ENCODE measurements around the gene GRIN2C. TPM values are rescaled to one million over a fixed set of nuclear protein-coding genes. Genes with fewer than 3 reads are reported as not detected.

The GRIN2C gene
- total RNA-seq, 1 experiment from 2014 or later, result 0.44 TPM

- Histone ChIP-seq H3K4me1 (ENCODE audit: insufficient read depth, low read length) (no peaks in the 10 kb centered on the region), H4K5ac (ENCODE audit: insufficient read length, low read depth, low read length) (no peak overlapping the region), H3K79me2 (ENCODE audit: insufficient read depth, low read length) (no peaks in the 10 kb centered on the region), H3K9ac (ENCODE audit: extremely low read depth, insufficient read length, low read length) (no peak overlapping the region), H3K4ac (ENCODE audit: low read depth, low read length) (no peak overlapping the region), H3K56ac (ENCODE audit: insufficient read length, low read depth, low read length) (no peak overlapping the region), H3K9me3 (ENCODE audit: control insufficient read depth, low read depth, low read length) (no peaks in the 10 kb centered on the region), H2AK5ac (ENCODE audit: insufficient read length, low read length) (no peak overlapping the region), H3K23me2 (ENCODE audit: insufficient read length, low read depth, low read length, poor library complexity, severe bottlenecking) (no peaks in the 10 kb centered on the region), H2BK120ac (ENCODE audit: low read depth, low read length, poor library complexity, severe bottlenecking) (no peak overlapping the region), H2BK15ac (ENCODE audit: low read depth, low read length) (no peak overlapping the region), H3K27me3 (ENCODE audit: insufficient read depth, low read length) (no peaks in the 10 kb centered on the region), H3K18ac (ENCODE audit: insufficient read length, low read depth, low read length) (no peak overlapping the region), H4K20me1 (ENCODE audit: control insufficient read depth, insufficient read depth, insufficient read length) (no peaks in the 10 kb centered on the region), H3K79me1 (ENCODE audit: insufficient read depth, low read depth, low read length, poor library complexity, severe bottlenecking) (no peaks in the 10 kb centered on the region), H4K8ac (replicated peaks; ENCODE audit: insufficient read length, low read depth, low read length) (no peak overlapping the region), H3K27ac (ENCODE audit: insufficient read length, low read depth, low read length) (no peak overlapping the region), H2AFZ (ENCODE audit: low read length) (no peak overlapping the region), H3T11ph (ENCODE audit: low read length) (no peak overlapping the region), H2BK20ac (ENCODE audit: low read depth, low read length, poor library complexity, severe bottlenecking) (no peak overlapping the region), H4K91ac (ENCODE audit: insufficient read length, low read depth, low read length) (no peak overlapping the region), H3K4me2 (ENCODE audit: insufficient read depth, insufficient read length, low read length) (no peak overlapping the region), H2BK5ac (ENCODE audit: insufficient read length, low read length) (no peak overlapping the region), H3K23ac (ENCODE audit: insufficient read length, low read depth, low read length) (no peak overlapping the region), H3K14ac (ENCODE audit: insufficient read depth, low read length) (no peak overlapping the region), H2BK12ac (ENCODE audit: insufficient read length, low read depth, low read length) (no peak overlapping the region)
- no peaks in the 10 kb centered on the region for H3K9me3 Mint-ChIP-seq
- H3K27ac Mint-ChIP-seq, result peak overlapping the region in 1 of 3 experiments; percentile 19; a peak in 1 of 7 replicates
- peaks cover 8 to 35% (median 23%) of the 10 kb centered on the region in 3 experiments; a peak in 5 of 7 replicates for H3K36me3 Mint-ChIP-seq (ENCODE audit: insufficient read depth in 1 of 3, low read depth in 3 of 3)
- no peak overlapping the region for H3K4me3 Mint-ChIP-seq
- peaks cover 1% of the 10 kb centered on the region; the same call in 1 of the 2 replicates for H3K27me3 Mint-ChIP-seq (ENCODE audit: low read depth)
- no peak for DNase-seq
- TF ChIP-seq CTCF (conservative IDR thresholded peaks at IDR 0.05), result no peak
- WGBS (ENCODE audit: extremely low coverage, insufficient read length, low lambda C conversion rate), result no CpG with 5 or more reads among the region's 8 CpGs
- H3K4me1 Mint-ChIP-seq, result no peaks in the 10 kb centered on the region
Measured at GRCh38 chr17:74801896-74802295, 57.8 kb downstream of the GRIN2C start.

All from H9 (cell line).